ENCODE measurements around the gene STK35.

Gene STK35

GRCh38 chr20:2108498-2108897 is 6.9 kb downstream of the STK35 start:
- DNase-seq, result no peak

DNA sequence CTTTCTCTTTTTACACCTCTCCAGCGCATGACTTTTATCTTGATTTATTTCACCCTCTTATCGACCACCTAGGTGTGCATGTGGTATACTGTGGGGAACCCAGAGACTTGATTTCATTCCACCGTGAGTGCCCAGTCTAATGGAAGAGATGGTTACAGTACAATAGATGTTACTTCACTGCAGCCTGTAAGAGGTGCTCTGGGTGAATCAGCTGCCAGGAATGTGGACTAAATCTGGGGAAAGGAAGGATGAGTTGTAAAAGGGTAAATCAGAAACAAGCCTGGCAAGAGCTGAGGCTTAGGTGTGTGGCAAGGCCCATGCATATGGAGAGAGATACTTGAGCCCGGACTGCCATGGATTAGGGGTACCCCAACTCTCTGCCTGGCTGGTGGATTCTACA is 7.4 kb downstream of the STK35 start:
- no peak for DNase-seq

DNA sequence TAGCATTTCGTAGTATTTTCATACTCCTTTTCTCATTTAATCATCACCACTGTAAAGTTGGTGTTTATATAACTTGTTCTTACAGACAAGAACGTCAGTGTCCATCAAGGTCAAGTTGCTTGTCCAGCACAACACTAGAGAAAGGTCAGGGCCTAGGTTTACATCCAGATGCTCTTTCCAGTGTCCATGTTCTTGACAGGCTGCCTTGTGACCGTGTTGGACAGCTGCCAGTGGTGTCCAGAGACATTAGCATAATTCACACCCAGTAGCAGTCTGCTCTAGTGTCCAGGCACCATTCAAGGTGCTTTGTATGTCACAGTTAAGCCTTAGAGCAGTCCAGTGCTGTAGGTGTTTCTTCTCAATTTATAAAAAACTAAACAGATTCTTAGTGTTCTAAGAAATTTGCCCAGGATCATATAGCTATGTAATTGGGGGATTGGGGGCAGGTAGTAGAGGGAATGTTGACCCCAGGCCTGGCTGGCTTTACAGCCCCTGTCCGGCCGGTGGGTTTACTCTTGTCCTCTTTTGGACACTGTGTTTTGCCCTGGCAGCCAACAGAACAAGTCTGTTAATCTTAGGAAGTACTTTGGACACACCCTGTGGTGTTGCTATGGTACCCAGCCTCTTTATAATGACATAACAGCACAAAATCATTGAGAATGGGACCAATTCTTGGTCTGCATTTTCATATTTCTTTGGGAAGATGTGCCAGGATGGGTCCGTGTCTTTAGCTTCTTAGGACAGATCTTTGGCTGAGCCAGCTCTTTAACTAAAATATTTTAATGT is 8.0 kb downstream of the STK35 start:
- DNase-seq, result no peak

GRCh38 chr20:2112910-2113309 is 11.3 kb downstream of the STK35 start:
- no peak for DNase-seq

DNA sequence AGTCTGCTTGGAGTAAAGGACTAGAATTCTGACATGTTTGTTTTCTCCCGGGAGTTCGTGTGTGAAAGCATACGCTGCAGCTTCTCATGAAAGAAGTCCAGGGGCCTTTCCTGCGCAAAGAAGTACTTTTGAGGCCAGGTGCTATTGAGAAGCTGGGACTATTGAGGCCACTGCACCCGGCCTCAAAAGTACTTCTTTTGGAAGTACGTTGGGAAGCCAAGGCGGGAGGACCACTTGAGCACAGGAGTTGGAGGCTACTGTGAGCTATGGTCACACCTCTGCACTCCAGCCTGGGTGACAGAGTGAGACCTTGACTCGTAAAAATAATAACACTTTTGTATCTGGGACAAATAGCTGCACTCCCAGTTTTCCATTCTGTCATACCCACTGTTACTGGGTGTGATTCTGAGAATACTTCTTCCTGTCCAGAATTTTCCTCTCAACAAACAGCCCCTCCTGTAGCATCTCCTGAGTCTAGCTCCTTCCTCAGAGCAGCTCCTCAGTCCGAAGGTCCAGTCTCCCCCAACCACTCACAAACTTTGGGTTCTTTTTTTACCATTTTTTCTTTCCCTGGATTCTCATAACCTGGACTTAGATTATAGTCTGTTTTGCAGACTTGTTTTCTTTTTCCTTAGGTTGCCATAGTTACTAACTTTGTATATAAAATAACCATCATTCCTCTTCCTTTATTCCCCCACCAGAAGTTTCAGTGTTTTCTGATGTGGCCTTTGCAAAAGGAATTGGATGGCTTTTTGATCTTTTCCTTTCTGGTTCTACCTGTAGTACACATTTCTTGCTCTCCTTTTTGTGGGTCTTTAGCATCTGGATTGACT is 12.7 kb downstream of the STK35 start:
- no peak for DNase-seq

GRCh38 chr20:2114990-2115681 is 13.5 kb downstream of the STK35 start:
- DNase-seq, result no peak

- no peak for DNase-seq
These were observed 14.7 kb downstream of the STK35 start for GRCh38 chr20:2116170-2116940.

DNA sequence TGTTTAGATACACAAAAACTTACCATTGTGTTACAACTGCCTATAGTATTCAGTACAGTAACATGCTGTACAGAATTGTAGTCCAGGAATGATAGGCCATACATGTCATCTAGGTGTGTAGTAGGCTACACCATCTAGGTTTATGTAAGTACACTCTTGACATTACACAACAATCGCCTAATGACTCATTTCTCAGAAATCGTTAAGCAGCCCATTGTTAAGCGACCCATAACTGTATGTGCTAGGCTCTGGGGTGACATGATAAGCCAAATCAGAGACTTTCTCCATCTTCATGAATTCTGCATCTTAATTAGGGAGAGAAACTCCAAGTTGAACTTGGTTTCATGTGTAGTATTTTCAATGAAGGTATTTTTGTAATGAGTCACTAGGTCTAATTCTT is 17.2 kb downstream of the STK35 start:
- no peak for DNase-seq

GRCh38 chr20:2122936-2123335 is 21.3 kb downstream of the STK35 start:
- no peak for DNase-seq

GRCh38 chr20:2123720-2124119 is 22.1 kb downstream of the STK35 start:
- DNase-seq, result no peak

DNA sequence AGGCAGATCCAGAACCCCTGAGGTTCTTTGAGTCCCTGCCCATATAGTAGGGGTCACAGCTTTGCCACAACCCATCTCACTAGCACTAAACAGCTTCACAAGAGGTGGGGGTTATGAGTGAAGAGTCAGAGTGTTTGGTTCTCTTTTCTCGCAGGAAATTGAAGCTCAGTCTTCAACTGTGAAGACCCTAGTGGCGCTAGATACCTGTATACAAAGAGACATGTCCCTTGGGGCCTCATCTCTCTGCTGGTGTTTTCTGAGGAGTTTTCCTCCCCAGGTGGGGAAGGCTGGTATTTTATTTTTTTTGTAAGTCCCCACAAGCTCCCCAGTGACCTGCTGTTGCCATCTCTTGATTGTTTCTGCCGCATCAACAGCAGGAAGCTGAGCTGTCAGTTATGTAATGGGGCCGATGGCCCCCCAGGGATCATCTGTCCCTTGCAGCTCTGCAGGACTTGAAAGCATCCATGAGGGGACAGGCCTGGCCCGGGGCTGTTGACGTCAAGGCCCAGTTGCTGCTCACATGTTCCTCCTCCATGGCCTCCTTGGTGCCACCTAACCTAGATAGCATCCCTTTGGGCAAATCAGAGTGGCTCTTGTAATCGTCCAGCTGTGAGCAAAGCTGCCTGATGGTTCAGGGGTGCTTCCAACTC is 23.1 kb downstream of the STK35 start:
- no peak for DNase-seq

DNA sequence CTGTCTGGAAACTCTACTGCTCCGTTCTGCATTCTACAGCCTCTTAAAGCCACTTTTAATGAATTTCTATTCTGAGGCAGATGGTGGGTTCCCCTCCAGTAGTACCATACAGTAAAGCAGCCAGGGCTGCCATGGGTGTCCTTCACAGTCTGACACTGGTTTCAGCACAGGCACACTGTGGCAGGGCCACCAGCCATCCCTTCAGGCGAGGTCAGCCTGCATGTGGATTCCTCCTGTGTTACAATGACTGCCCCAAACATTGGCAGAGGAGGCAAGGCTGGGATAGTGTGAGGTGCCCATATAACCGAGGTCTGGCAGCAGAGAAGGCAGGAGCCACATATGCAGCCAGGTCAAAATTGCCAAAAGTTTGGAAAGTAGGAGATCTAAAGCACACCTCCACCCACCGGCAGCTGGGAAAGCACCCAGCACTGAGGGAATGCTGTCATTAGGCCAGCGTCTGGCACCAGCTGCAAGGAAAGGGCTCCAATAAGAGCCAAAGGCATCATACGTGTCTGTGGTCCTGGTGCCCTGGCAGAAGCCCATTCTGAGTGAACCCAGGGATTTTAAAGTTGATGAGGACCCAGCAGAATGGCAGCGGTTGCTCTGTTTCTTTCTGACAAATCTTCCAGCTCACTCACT is 24.0 kb downstream of the STK35 start:
- DNase-seq, result no peak

GRCh38 chr20:2127238-2127637 is 25.6 kb downstream of the STK35 start:
- DNase-seq, result no peak

- no peak for DNase-seq
These were observed 26.9 kb downstream of the STK35 start for GRCh38 chr20:2128542-2128941.

DNA sequence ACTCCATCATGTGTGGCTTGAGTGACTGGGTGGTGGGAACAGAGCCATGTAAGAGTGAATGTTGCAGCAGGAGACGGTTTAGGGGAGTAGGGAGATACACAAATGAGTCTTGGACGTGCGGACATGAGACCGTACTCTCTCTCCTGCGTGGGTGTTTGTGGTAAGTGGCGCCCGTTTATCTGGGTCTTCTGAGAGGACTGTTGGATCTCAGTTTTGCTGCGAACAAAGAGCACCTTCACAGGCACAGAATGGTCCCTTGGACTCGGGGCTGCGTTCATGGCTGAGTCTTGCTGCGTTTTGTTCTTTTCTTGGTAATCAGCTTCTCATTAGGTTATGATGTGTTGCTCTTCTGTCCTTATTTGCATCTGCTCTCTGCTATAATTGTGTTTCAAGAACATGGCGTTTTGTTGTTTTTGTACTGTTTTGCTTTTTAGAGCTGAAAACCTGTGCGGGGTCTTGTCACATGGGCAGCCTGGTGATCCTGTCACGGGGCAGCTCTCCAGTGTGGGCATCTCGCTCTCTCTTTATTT is 28.5 kb downstream of the STK35 start:
- no peak for DNase-seq

DNA sequence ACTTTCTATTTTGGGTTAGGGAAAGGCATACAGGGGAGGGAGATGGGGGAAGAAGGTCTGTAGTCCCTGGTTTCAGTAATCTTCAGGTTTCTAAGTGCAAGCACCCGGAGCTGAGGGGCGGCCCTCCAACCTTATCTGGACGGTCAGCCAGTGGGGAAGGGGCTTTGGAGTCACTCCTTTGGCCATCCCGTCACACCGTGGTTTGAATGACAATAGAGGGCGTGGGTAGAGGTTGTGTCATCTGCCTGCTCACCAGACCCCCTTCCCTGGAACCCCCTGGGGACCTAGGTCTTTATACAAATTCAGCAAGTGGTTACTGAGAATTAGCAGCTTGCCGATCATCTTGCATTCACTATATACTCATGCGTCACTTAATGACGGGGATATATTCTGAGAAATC is 29.1 kb downstream of the STK35 start:
- no peak for DNase-seq

DNA sequence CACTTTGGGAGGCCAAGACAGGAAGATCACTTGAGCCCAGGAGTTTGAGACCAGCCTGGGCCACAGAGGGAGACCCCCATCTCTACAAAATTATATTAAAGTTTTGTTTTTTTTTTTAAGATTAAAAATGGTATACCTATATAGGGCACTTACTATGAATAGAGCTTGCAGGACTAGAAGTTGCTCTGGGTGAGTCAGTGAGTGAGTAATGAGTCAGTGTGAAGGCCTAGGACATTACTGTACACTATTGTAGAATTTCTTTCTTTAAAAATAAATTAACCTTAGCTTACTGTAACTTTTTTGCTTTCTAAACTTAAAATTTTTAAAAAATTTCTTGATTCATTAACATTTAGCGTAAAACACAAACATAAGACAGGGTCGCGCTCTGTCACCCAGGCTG is 29.7 kb downstream of the STK35 start:
- no peak for DNase-seq

- no peak for DNase-seq
These were observed 30.9 kb downstream of the STK35 start for GRCh38 chr20:2132461-2132901.

DNA sequence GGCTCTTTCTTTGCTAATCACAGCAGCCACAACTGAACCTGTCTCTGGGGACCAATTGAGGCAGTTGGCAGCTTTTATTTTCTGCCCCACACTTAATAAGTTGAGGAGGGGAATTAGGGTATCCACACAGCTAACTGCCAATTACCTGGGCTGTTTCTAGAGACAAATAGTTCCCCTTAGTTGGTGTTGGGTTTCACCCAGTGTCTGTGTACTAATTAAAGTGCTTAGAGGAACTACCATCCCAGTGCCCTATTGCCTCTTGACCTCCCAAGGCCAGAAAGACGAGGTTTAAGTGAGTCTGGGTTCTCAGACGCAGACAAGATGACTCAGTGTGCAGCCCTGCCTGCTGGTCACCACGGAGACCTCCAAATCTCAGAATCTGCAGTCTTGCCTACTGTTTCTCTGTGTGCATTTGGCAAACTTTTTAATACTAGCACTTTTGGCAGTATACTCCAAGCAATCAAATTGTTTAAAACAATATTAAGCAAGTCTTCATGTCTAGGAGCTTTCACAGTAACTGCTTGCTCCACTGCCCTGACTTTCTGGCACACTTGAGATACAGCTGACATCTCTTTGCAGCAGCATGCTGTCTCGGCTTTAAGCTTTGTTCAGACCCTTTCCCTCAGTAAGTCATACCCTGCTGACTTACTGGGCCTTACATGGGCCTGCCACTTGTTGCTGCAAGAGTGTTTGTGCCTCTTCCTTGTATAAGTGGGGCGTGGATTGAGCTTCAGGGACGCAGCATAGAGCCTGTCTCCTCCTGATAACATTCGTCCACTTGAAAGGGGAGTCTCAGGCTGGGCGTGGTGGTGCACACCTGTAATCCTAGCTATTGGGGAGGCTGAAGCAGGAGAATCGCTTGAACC is 31.9 kb downstream of the STK35 start:
- no peak for DNase-seq

DNA sequence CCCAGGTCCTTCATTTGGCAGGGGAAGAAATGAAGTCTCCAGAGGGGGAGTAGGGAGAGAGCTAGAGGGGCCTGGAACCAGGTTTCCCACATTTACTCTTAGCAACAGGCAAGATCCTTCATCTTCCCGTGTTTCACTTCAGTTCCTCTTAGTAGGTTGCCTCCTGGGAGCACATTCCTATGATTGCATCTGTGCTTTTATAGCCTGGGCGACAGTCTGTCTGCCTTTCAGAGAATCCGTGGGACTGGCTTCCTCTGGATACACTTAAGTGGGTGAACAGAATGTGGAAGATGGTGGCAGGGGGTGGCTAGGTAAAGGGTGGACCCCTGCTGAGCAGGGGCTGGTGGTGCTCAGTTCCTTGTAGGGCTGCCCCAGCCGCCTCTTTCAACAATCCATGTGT is 33.4 kb downstream of the STK35 start:
- DNase-seq, result no peak

DNA sequence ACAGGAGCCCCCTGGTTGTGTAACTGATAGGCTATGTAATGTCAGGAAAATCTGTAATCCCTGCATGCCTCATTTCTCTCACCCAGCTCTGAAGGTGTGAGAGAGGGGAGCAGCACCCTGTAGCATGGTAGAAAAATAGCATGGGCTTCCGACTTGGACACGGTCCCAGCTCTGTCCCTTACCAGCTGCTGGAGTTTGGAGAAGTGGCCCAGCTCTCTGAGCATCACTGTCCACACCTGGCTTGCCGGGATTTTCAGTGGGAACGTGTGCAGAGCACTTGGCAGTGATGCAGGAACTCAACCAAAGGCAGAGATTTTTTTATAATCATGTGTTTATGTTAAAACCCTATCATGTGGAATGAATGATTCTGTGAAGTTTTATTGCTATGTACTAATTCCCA is 34.6 kb downstream of the STK35 start:
- no peak for DNase-seq
